Measurements from ENCODE around the gene LDLRAD4. TPM values are rescaled to one million over a fixed set of nuclear protein-coding genes. Genes with fewer than 3 reads are reported as not detected.
"Not testable (repeated sequence)": the region's sequence is repeated elsewhere in the genome, so short reads cannot be mapped to it uniquely, and the experiment has no call there.

The LDLRAD4 gene
- total RNA-seq, 2 donors from 2014 or later = 18.4 to 59.2 TPM

DNA sequence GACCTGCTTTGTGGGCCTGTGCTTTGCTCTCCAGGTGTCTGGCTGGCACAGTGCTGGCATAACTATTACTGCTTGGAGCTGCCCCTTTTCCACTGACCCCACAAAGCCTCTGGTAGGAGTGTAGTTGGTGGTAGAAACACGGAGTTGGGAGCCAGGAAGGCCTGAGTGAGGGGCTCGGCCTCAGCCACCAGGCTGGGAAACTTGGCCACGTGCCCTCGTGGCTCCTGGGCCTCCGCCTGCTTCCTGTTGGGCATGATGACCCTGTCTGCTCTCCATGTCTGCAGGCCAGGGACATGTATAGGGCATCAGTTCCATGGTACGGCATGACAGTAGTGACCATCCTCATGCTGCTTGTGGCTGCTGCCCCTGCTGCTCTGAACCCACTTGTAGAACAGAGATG, 266.6 kb downstream of the LDLRAD4 start:
- no peak for DNase-seq (ENCODE audit: low spot score in 2 of 2)
- H3K27ac Mint-ChIP-seq = peak overlapping the region in 1 of 2 donors; percentile 42
- ATAC-seq = no peak
- peaks cover 0 to 6% of the 10 kb centered on the region in 2 donors for H3K36me3 Mint-ChIP-seq
- H3K9me3 Mint-ChIP-seq = no peaks in the 10 kb centered on the region

- Mint-ChIP-seq H3K27ac (peak overlapping the region; percentile 13 to 50), H3K36me3 (peaks cover 0 to 6% of the 10 kb centered on the region in 2 donors), H3K9me3 (no peaks in the 10 kb centered on the region)
- DNase-seq (ENCODE audit: low spot score in 2 of 2) (no peak), ATAC-seq (no peak)
These were observed 267.0 kb downstream of the LDLRAD4 start for GRCh38 chr18:13485604-13486003.

DNA sequence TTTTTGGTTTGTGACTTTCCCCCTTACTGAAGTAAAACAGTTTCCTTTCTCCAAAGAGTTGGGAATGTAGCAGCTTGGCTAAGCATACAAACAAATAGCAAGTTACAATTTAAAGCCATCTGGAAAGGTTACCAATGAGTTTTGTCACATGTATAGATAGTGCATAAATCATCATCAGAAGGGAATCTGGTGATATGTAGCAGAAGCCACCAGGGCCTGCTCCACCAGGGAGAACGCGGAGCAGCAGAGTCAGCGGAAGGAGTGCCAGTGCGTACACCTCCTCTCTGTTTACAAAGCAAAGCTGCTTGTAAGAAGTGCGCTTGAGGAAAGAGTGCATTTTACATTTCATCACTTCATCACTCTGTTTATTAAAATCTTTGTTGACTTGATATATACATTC, 267.7 kb downstream of the LDLRAD4 start:
- DNase-seq (ENCODE audit: low spot score in 2 of 2) = no peak
- H3K27ac Mint-ChIP-seq = peak overlapping the region; percentile 13 to 19
- ATAC-seq = no peak
- no peaks in the 10 kb centered on the region for H3K9me3 Mint-ChIP-seq
- peaks cover 0 to 6% of the 10 kb centered on the region in 2 donors for H3K36me3 Mint-ChIP-seq

GRCh38 chr18:13486686-13487085, 268.1 kb downstream of the LDLRAD4 start:
- ATAC-seq (no peak), DNase-seq (ENCODE audit: low spot score in 2 of 2) (no peak)
- Mint-ChIP-seq H3K36me3 (peaks cover 0 to 3% of the 10 kb centered on the region in 2 donors), H3K27ac (peak overlapping the region in 1 of 2 donors; percentile 45), H3K9me3 (no peaks in the 10 kb centered on the region)

- Mint-ChIP-seq H3K36me3 (peaks cover under 1 to 1% of the 10 kb centered on the region in 2 donors), H3K9me3 (no peaks in the 10 kb centered on the region), H3K27ac (peak overlapping the region; percentile 11 to 48)
- no peak for DNase-seq (ENCODE audit: low spot score in 2 of 2)
- no peak for ATAC-seq
These were observed 268.7 kb downstream of the LDLRAD4 start for GRCh38 chr18:13487237-13487636.

DNA sequence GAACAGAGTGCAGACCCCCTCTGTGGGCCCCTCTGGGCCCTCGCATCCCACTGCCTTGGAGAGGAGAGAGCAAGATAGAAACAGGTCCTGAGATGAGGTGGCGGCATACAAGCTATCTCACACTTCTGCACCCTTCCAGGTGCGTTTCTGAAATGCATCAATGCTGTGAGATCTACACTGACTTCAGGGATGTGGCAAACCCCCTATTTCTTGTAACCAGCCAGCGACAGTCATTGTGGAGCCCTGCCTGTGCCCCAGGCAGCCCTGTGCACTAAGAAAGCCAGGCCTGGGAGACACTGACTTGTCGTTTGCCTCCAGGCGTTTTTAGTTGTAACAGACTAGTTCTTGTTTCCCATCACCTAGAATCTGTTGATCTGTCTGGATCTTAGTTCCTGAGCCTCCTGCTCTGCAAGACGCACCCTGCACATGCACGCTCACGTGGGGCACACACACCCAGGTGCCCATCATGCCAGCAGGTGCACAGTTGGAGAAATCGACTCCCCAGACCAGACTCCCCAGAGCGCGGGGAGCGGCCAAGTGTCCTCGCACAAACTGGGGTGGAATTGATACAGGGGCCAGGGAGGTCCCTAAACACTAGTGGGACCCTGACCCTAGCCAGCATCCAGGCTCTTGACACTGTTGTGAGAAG, 269.8 kb downstream of the LDLRAD4 start:
- DNase-seq (ENCODE audit: low spot score in 2 of 2) = no peak
- Mint-ChIP-seq H3K27ac (peak overlapping the region; percentile 50 to 72), H3K36me3 (peaks cover 5% of the 10 kb centered on the region in 2 donors), H3K9me3 (no peaks in the 10 kb centered on the region)
- peak in 1 of 2 donors; percentile 74 for ATAC-seq

GRCh38 chr18:13489303-13489702, 270.7 kb downstream of the LDLRAD4 start:
- not testable (repeated sequence) for DNase-seq (ENCODE audit: low spot score in 2 of 2); H3K9me3 Mint-ChIP-seq; H3K36me3 Mint-ChIP-seq; ATAC-seq
- peak overlapping the region in 1 of 2 donors; percentile 50 for H3K27ac Mint-ChIP-seq

- Mint-ChIP-seq H3K9me3 (no peaks in the 10 kb centered on the region), H3K36me3 (peaks cover 5 to 10% of the 10 kb centered on the region in 2 donors), H3K27ac (no peak overlapping the region)
- no peak for DNase-seq (ENCODE audit: low spot score in 2 of 2)
- no peak for ATAC-seq
These were observed 272.6 kb downstream of the LDLRAD4 start for GRCh38 chr18:13491138-13491537.

DNA sequence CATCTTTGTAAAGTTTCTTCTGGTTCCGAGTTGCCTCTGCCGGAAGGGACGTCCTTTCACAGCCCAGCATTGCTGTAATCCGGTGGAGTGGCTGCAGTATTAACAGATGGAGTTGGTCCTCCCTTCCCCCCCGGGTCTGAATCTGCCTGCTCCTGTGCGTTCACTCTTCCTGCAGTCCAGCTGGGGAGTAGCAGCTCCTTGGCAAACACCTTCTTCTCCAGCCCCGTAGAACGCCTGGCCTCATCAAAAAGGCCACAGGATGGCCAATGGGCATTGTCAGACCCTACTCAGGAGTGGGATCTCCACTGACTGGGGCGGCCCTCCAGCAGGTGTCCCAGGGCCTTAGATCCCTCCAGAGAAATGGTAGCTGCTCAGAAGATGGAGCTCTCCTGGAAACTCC, 273.8 kb downstream of the LDLRAD4 start:
- no peak for DNase-seq (ENCODE audit: low spot score in 2 of 2)
- ATAC-seq = no peak
- no peaks in the 10 kb centered on the region for H3K9me3 Mint-ChIP-seq
- peak overlapping the region in 1 of 2 donors; percentile 77 for H3K27ac Mint-ChIP-seq
- H3K36me3 Mint-ChIP-seq = peaks cover 5 to 15% of the 10 kb centered on the region in 2 donors

DNA sequence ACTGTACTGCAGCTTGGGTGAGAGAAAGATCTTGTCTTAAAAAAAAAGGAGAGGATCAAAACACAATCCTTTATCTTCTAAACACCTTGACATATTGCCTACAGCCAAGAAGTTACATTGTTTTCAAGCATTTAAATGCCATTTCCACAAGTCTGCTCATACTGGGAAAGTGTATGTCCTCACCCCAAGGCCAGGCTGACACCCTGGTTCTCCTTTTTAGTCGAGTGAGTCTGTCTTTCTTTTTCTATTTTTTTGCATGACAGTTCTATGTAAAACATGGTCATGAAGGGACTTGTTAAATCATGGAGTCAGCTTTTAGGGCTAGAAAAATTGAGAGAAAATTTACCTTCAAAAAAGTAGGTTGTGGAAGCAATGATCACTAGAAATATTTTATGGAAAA, 274.5 kb downstream of the LDLRAD4 start:
- DNase-seq (ENCODE audit: low spot score in 2 of 2) = no peak
- peaks cover 7 to 16% of the 10 kb centered on the region in 2 donors for H3K36me3 Mint-ChIP-seq
- ATAC-seq = no peak
- peak overlapping the region; percentile 9 to 77 for H3K27ac Mint-ChIP-seq
- no peaks in the 10 kb centered on the region for H3K9me3 Mint-ChIP-seq

DNA sequence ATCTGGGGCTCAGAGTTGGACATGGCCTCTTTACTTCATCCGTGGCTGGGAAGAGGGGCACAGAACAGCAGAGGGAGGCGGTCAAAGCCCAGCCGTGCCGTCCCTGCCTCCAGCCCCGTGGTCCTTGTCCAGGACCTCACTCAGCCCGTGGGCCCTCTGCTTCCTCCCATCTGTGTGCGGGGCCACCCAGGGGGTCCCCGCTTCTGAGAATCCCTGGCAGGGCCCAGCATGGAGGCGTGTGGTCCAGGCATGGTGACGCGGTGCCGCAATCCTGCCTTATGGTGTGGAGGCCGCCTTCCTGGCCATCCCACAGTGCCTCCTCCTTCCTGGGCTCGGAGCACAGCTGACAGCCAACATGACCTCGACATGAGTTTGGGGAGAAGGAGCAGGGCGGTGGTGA, 275.2 kb downstream of the LDLRAD4 start:
- DNase-seq (ENCODE audit: low spot score in 2 of 2) (no peak), ATAC-seq (no peak)
- H3K27ac Mint-ChIP-seq = peak overlapping the region in 1 of 2 donors; percentile 37
- H3K9me3 Mint-ChIP-seq = peaks cover 0 to under 1% of the 10 kb centered on the region in 2 donors
- peaks cover 14 to 22% of the 10 kb centered on the region in 2 donors for H3K36me3 Mint-ChIP-seq

DNA sequence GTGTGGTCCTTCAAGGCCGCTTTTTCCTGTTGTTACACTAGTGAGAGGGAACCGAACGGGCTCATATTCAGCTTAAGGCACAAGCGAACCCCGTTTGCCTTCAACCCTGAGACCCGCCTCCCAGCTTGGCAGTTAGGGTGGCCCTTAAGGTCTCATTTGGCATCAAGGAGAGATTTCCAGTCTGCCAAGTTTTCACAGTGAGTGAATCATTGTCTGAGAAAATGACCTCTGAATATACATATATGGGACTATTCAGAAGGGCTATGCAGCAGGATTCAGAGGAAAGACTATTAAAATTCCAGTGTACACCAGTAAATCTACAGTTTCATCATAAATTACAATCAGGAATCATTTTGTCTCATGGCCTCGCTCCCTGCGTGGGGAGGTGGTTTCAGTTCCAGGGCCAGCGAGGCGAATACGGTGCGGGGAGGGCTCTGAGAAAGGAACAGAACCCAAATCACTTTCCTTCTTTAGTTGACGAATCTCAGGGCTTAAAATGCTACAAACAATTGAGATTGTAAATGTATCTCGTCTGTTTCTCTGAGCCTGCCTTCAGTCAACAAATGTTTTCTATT, 276.4 kb downstream of the LDLRAD4 start:
- H3K36me3 Mint-ChIP-seq = peaks cover 26 to 35% of the 10 kb centered on the region in 2 donors
- peaks cover 5 to 13% of the 10 kb centered on the region in 2 donors for H3K9me3 Mint-ChIP-seq
- DNase-seq (ENCODE audit: low spot score in 2 of 2) = no peak
- ATAC-seq = no peak
- no peak overlapping the region for H3K27ac Mint-ChIP-seq

DNA sequence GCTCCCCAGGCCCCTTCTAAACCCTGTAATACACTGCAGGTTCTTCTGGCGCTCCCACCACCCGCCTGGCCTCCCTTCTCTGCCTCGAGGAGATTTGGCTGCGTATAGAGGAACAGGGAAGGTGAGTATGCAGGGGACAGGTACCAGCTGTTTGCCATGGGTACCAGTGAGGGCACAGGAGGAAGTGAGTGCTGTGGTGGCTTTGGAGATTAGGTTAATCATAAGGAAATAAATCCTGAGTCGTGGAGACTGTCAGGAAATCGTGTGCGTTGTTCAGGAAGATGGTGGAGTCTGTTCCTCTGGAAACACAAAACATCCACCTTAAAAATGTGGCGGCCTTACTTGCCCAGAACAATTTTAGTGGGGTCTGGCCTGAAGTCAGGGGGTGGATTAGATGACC, 277.4 kb downstream of the LDLRAD4 start:
- Mint-ChIP-seq H3K27ac (peak overlapping the region; percentile 4 to 18), H3K9me3 (peaks cover 5 to 13% of the 10 kb centered on the region in 2 donors), H3K36me3 (peaks cover 28 to 37% of the 10 kb centered on the region in 2 donors)
- DNase-seq (ENCODE audit: low spot score in 2 of 2) (no peak), ATAC-seq (no peak)

GRCh38 chr18:13496691-13497281, 278.2 kb downstream of the LDLRAD4 start:
- H3K9me3 Mint-ChIP-seq = peaks cover 5 to 13% of the 10 kb centered on the region in 2 donors
- DNase-seq (ENCODE audit: low spot score in 2 of 2) (no peak), ATAC-seq (no peak)
- peaks cover 28 to 37% of the 10 kb centered on the region in 2 donors for H3K36me3 Mint-ChIP-seq
- no peak overlapping the region for H3K27ac Mint-ChIP-seq

DNA sequence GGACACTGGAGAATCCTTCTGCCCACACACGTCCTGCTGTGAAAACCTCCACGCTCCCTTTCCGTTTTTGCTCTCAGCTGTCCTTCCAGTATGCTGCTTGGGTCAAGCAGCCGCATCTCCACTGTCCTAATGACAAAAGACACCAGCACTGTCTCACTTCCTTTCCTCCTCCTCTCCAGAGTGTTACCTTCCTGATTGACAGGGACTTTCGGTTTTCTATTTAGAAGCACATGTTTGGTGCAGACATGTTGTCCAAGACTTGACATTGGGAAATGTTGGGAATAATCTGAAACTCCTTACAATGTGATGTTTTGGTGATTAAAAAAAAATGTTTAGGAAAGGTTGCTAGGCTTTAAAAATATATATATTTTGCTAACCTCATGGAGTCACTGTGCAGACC, 281.2 kb downstream of the LDLRAD4 start:
- ATAC-seq = no peak
- H3K9me3 Mint-ChIP-seq = peaks cover 5 to 13% of the 10 kb centered on the region in 2 donors
- peaks cover 23 to 31% of the 10 kb centered on the region in 2 donors for H3K36me3 Mint-ChIP-seq
- H3K27ac Mint-ChIP-seq = peak overlapping the region; percentile 40 to 61
- no peak for DNase-seq (ENCODE audit: low spot score in 2 of 2)

GRCh38 chr18:13500227-13500865, 281.8 kb downstream of the LDLRAD4 start:
- peak overlapping the region in 1 of 2 donors; percentile 40 for H3K27ac Mint-ChIP-seq
- DNase-seq (ENCODE audit: low spot score in 2 of 2) = no peak
- peaks cover 5 to 13% of the 10 kb centered on the region in 2 donors for H3K9me3 Mint-ChIP-seq
- peak in 1 of 2 donors; percentile 48 for ATAC-seq
- peaks cover 23 to 31% of the 10 kb centered on the region in 2 donors for H3K36me3 Mint-ChIP-seq
